WTC11 (cell line): ENCODE results near the gene WDR64. TPM values are rescaled to one million over a fixed set of nuclear protein-coding genes. Genes with fewer than 3 reads are reported as not detected.

Experiments
- ATAC-seq: fragments of 200-7000 bp; cut with Tn5 transposase; 2 replicates; pipeline ENCODE4 v1.10.0; 2021; ENCODE audit warnings: mild to moderate bottlenecking, moderate library complexity
- CTCF ChIA-PET: fragments of 300-600 bp; sonication (Branson Sonifier 250); formaldehyde crosslinking; loops from one replicate; lab custom pipeline; 2021; ENCODE audit warnings: antibody characterized with exemption; lab: Charles Lee
- POLR2A ChIA-PET: fragments of 350-600 bp; sonication (Branson Sonifier 250); formaldehyde crosslinking; loops from one replicate; lab custom pipeline; 2021; ENCODE audit warnings: antibody characterized with exemption; lab: Charles Lee
- DNase-seq: peaks from one replicate; pipeline ENCODE4 v3.0.0; 2021; ENCODE audit warnings: low spot score
- H3K27ac Mint-ChIP-seq: 2 replicates; pipeline ENCODE4 v1.8.0; 2021; ENCODE audit warnings: mixed read lengths
- H3K27me3 Mint-ChIP-seq: 2 replicates; pipeline ENCODE4 v1.8.0; 2021; ENCODE audit warnings: low read depth, mild to moderate bottlenecking, moderate library complexity, mixed read lengths
- H3K36me3 Mint-ChIP-seq: 2 replicates; pipeline ENCODE4 v1.8.0; 2021; ENCODE audit warnings: mixed read lengths
- H3K4me1 Mint-ChIP-seq: 2 replicates; pipeline ENCODE4 v1.8.0; 2022; ENCODE audit warnings: mixed read lengths
- H3K4me3 Mint-ChIP-seq: 2 replicates; pipeline ENCODE4 v1.8.0; 2021; ENCODE audit warnings: mild to moderate bottlenecking, moderate library complexity, mixed read lengths
- H3K9me3 Mint-ChIP-seq: 2 replicates; pipeline ENCODE4 v1.8.0; 2021; ENCODE audit warnings: mixed read lengths
- FOXK1 ChIP-seq: sonication (generic); formaldehyde crosslinking; IDR thresholded peaks from 2 replicates; pipeline ENCODE4 v1.8.0; 2022; ENCODE audit warnings: mild to moderate bottlenecking, moderate library complexity, missing genetic modification reagents
- IRF2 ChIP-seq: sonication (generic); formaldehyde crosslinking; IDR thresholded peaks from 2 replicates; pipeline ENCODE4 v1.8.0; 2022; ENCODE audit warnings: low read depth, missing genetic modification reagents, borderline replicate concordance
- KAT7 ChIP-seq: sonication (generic); formaldehyde crosslinking; IDR thresholded peaks from 2 replicates; pipeline ENCODE4 v1.8.1; 2023; ENCODE audit warnings: missing genetic modification reagents, mild to moderate bottlenecking, borderline replicate concordance
- OVOL2 ChIP-seq: fragments of 250-450 bp; sonication (Bioruptor Pico); IDR thresholded peaks from 2 replicates; pipeline ENCODE4 v1.9.0; 2021; ENCODE audit warnings: mild to moderate bottlenecking, borderline replicate concordance
- PRRX2 ChIP-seq: fragments of 250-450 bp; sonication (Bioruptor Pico); IDR thresholded peaks from 2 replicates; pipeline ENCODE4 v1.8.0; 2021; ENCODE audit warnings: mild to moderate bottlenecking
- ZBTB21 ChIP-seq: sonication (generic); formaldehyde crosslinking; IDR thresholded peaks from 2 replicates; pipeline ENCODE4 v1.8.1; 2023; ENCODE audit warnings: mild to moderate bottlenecking, missing genetic modification reagents, borderline replicate concordance
- ZNF138 ChIP-seq: sonication (generic); formaldehyde crosslinking; conservative IDR thresholded peaks from 2 replicates; pipeline ENCODE4 v1.8.1; 2022; ENCODE audit warnings: mild to moderate bottlenecking, moderate library complexity, missing genetic modification reagents
- ZNF219 ChIP-seq: sonication (generic); formaldehyde crosslinking; IDR thresholded peaks from 2 replicates; pipeline ENCODE4 v1.8.0; 2023; ENCODE audit warnings: missing genetic modification reagents, mild to moderate bottlenecking, borderline replicate concordance
- total RNA-seq: library from RNA; stranded (reverse); gene quantifications from 3 replicates; pipeline ENCODE4 v1.2.3, GENCODE V29; 2021
- TF ChIP-seq, protein P1 (sequence below): sonication (generic); formaldehyde crosslinking; IDR thresholded peaks from 2 replicates; pipeline ENCODE4 v1.8.1; 2023; ENCODE audit warnings: mild to moderate bottlenecking, missing genetic modification reagents
- TF ChIP-seq, protein P2 (sequence below): fragments of 250-450 bp; sonication (Bioruptor Pico); IDR thresholded peaks from 2 replicates; pipeline ENCODE4 v1.8.0; 2021; ENCODE audit warnings: mild to moderate bottlenecking
- TF ChIP-seq, protein P3 (sequence below): sonication (generic); formaldehyde crosslinking; IDR thresholded peaks from 2 replicates; pipeline ENCODE4 v1.8.0; 2022; ENCODE audit warnings: mild to moderate bottlenecking, missing genetic modification reagents
- TF ChIP-seq, protein P4 (sequence below): sonication (generic); formaldehyde crosslinking; IDR thresholded peaks from 2 replicates; pipeline ENCODE4 v1.8.1; 2023; ENCODE audit warnings: mild to moderate bottlenecking, missing genetic modification reagents, moderate library complexity
- TF ChIP-seq, protein P5 (sequence below): sonication (generic); formaldehyde crosslinking; IDR thresholded peaks from 2 replicates; pipeline ENCODE4 v1.8.1; 2022; ENCODE audit warnings: mild to moderate bottlenecking, moderate library complexity, missing genetic modification reagents
- TF ChIP-seq, protein P6 (sequence below): sonication (generic); formaldehyde crosslinking; conservative IDR thresholded peaks from 2 replicates; pipeline ENCODE4 v1.8.1; 2023; ENCODE audit warnings: mild to moderate bottlenecking, low read depth, missing genetic modification reagents, moderate library complexity

Gene WDR64
- total RNA-seq, 1 experiment from 2014 or later: not detected

DNA sequence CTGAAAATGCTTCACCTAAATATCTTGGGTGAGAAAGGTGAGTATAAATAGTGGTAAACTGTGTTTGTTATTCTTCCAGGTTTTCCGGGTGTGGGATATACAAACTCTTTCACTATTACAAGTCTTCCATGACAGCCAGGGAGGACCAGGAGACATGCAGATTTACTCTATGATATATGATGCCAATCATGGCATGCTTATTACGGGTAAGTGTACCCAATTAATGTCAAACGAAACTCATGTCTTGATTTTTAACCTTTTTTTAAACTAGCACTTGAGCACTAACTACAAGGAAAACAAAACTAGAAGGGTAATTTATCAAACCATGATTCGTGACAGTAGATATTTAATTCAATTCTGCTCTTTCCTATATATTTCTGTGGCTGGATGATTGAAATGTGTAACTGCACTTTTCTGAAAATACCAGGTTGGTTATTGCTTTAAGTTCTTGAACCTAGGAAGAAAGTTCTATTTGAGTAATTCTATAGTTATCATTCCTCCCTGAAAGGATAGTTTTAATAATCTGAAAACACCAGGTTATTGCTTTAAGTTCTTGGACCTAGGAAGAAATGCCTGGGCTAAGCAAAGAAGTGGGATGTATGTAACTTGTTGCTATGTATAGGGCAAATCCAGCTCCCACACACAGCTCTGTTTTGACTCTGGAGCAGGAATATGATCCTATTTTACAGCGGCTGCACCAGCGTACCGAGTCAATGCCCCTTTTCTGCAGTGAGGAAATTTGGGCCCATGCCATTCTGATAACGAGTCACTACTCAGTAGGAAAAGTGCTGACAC, 86.4 kb downstream of the WDR64 start:
- no peak overlapping the region for H3K27ac Mint-ChIP-seq
- no peak for DNase-seq
- POLR2A ChIA-PET: no interaction called here
- H3K36me3 Mint-ChIP-seq: no peaks in the 10 kb centered on the region
- H3K4me3 Mint-ChIP-seq: no peak overlapping the region
- ATAC-seq: no peak
- TF ChIP-seq, protein P1, sequence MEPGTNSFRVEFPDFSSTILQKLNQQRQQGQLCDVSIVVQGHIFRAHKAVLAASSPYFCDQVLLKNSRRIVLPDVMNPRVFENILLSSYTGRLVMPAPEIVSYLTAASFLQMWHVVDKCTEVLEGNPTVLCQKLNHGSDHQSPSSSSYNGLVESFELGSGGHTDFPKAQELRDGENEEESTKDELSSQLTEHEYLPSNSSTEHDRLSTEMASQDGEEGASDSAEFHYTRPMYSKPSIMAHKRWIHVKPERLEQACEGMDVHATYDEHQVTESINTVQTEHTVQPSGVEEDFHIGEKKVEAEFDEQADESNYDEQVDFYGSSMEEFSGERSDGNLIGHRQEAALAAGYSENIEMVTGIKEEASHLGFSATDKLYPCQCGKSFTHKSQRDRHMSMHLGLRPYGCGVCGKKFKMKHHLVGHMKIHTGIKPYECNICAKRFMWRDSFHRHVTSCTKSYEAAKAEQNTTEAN (CRISPR knock-in tag): no peak
- TF ChIP-seq PRRX2 (CRISPR knock-in tag) (no peak), OVOL2 (no peak), ZNF219 (CRISPR knock-in tag) (no peak)
- TF ChIP-seq, all 79 proteins: peak for 0
- no peaks in the 10 kb centered on the region for H3K9me3 Mint-ChIP-seq
- peaks cover 4% of the 10 kb centered on the region for H3K4me1 Mint-ChIP-seq
- CTCF ChIA-PET: interaction anchor here (1.9 kb wide), 1 partner anchor 128 kb away, joined by 4 read pairs; no protein-coding TSS in a partner anchor
- H3K27me3 Mint-ChIP-seq: no peaks in the 10 kb centered on the region

DNA sequence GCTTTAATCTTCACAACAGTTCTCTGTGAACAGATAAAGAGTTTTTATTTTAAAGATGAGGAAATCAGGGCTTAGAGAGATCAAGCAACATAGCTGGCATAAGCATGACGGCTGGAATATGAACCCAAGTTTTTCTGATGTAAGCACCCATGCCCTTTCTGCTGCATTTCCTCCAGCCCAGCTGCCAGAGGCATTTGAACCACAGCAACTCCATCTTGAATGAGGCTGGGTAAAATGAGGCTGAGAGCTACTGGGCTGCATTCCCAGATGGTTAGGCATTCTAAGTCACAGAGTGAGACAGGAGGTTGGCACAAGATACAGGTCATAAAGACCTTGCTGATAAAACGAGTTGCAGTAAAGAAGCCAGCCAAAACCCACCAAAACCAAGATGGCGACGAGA, 90.0 kb downstream of the WDR64 start:
- no peak for TF ChIP-seq KAT7 (CRISPR knock-in tag)
- TF ChIP-seq, all 79 proteins: peak for 0
- CTCF ChIA-PET: no interaction called here
- no peak overlapping the region for H3K4me3 Mint-ChIP-seq
- POLR2A ChIA-PET: no interaction called here
- no peaks in the 10 kb centered on the region for H3K9me3 Mint-ChIP-seq
- ATAC-seq (no peak), DNase-seq (no peak)
- H3K27me3 Mint-ChIP-seq: no peaks in the 10 kb centered on the region
- no peak overlapping the region for H3K27ac Mint-ChIP-seq
- no peaks in the 10 kb centered on the region for H3K36me3 Mint-ChIP-seq
- H3K4me1 Mint-ChIP-seq: peaks cover 2% of the 10 kb centered on the region

DNA sequence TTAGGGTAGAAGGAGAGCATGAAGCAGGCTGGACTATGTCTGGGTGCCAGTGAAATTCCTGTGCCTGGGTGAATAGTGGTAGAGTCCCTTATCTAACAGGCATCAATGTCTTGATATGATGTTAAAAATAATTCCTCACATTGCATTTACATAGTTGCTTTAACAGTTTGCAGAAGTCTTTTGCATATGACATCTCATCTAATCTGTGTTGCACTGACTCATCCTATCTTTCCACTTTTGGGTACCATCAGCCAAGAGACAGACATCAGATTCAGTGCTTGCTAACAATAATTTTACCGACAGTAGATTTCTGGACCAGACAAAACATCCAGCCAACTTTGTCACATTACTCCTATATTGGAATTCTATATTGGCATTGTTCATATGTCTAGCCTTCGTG, 92.5 kb downstream of the WDR64 start:
- DNase-seq: no peak
- Mint-ChIP-seq H3K4me1 (peaks cover 21% of the 10 kb centered on the region), H3K9me3 (no peaks in the 10 kb centered on the region), H3K27ac (no peak overlapping the region), H3K27me3 (no peaks in the 10 kb centered on the region), H3K36me3 (no peaks in the 10 kb centered on the region), H3K4me3 (no peak overlapping the region)
- CTCF ChIA-PET: no interaction called here
- no peak for ATAC-seq
- POLR2A ChIA-PET: no interaction called here
- TF ChIP-seq PRRX2 (CRISPR knock-in tag) (no peak), ZNF138 (CRISPR knock-in tag) (no peak), ZBTB21 (CRISPR knock-in tag) (no peak), FOXK1 (CRISPR knock-in tag) (no peak), IRF2 (no peak)
- TF ChIP-seq, protein P2, sequence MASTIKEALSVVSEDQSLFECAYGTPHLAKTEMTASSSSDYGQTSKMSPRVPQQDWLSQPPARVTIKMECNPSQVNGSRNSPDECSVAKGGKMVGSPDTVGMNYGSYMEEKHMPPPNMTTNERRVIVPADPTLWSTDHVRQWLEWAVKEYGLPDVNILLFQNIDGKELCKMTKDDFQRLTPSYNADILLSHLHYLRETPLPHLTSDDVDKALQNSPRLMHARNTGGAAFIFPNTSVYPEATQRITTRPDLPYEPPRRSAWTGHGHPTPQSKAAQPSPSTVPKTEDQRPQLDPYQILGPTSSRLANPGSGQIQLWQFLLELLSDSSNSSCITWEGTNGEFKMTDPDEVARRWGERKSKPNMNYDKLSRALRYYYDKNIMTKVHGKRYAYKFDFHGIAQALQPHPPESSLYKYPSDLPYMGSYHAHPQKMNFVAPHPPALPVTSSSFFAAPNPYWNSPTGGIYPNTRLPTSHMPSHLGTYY (CRISPR knock-in tag): no peak
- TF ChIP-seq, protein P3, sequence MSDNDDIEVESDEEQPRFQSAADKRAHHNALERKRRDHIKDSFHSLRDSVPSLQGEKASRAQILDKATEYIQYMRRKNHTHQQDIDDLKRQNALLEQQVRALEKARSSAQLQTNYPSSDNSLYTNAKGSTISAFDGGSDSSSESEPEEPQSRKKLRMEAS (CRISPR knock-in tag): no peak
- TF ChIP-seq, protein P4, sequence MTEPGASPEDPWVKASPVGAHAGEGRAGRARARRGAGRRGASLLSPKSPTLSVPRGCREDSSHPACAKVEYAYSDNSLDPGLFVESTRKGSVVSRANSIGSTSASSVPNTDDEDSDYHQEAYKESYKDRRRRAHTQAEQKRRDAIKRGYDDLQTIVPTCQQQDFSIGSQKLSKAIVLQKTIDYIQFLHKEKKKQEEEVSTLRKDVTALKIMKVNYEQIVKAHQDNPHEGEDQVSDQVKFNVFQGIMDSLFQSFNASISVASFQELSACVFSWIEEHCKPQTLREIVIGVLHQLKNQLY: no peak
- TF ChIP-seq, protein P5, sequence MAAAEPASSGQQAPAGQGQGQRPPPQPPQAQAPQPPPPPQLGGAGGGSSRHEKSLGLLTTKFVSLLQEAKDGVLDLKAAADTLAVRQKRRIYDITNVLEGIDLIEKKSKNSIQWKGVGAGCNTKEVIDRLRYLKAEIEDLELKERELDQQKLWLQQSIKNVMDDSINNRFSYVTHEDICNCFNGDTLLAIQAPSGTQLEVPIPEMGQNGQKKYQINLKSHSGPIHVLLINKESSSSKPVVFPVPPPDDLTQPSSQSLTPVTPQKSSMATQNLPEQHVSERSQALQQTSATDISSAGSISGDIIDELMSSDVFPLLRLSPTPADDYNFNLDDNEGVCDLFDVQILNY (CRISPR knock-in tag): no peak
- TF ChIP-seq, protein P6, sequence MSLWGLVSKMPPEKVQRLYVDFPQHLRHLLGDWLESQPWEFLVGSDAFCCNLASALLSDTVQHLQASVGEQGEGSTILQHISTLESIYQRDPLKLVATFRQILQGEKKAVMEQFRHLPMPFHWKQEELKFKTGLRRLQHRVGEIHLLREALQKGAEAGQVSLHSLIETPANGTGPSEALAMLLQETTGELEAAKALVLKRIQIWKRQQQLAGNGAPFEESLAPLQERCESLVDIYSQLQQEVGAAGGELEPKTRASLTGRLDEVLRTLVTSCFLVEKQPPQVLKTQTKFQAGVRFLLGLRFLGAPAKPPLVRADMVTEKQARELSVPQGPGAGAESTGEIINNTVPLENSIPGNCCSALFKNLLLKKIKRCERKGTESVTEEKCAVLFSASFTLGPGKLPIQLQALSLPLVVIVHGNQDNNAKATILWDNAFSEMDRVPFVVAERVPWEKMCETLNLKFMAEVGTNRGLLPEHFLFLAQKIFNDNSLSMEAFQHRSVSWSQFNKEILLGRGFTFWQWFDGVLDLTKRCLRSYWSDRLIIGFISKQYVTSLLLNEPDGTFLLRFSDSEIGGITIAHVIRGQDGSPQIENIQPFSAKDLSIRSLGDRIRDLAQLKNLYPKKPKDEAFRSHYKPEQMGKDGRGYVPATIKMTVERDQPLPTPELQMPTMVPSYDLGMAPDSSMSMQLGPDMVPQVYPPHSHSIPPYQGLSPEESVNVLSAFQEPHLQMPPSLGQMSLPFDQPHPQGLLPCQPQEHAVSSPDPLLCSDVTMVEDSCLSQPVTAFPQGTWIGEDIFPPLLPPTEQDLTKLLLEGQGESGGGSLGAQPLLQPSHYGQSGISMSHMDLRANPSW (CRISPR knock-in tag): no peak
